Activated CD4-positive, alpha-beta T cell treated with anti-CD3 and anti-CD28 coated beads, Interleukin-2, amount 50 U/mL, for 16 hours (primary cell): ENCODE measurements around the gene ANKDD1A.

Source experiments
- DNase-seq: peaks from one replicate; pipeline ENCODE4 v3.0.0-alpha.2; 2020

Gene ANKDD1A

DNA sequence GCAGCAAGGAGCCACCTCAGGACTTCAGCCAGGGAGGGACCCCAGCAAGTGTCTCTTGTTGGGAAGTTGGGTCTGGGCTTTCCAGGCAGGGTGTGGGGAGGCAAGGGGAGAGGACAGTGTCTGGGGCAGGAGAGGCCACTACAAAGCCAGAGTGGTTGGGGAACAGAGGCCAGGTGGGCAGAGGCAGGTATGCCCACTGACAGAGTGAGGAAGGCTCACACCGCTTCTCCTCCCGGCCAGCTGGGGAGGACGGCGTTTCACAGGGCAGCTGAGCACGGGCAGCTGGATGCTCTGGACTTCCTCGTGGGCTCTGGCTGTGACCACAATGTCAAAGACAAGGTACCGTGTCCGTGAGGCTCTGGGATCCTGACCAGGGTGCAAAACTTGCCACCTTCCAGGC, 15.0 kb downstream of the ANKDD1A start:
- no peak for DNase-seq

DNA sequence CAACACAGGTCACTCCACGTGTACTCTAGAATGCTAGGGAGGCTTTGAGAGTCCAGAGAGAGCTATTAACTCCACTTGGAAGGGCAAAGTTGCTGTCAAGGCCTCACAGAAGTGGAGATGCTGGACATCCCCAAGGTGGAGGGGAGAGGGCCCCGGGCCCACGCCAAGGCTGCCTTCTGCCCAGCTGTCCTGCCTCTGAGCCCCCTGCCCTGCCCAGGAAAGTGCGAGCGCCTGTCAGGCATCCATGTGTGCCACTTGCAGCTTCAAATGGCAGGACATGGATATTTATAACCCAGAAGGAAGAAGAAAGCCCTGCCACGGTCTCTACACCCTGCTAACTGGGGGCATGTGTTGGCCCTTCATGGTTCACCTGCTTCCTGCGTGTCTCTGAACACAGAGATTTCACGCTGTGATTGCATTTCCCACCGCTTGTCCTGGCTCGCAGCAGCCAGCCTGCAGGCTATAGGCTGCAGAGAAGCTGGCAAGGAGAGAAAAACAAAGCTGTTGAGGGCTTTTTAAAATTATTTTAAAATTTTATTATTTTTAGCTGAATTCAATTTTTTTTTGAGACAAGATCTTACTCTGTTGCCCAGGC, 17.0 kb downstream of the ANKDD1A start:
- no peak for DNase-seq

DNA sequence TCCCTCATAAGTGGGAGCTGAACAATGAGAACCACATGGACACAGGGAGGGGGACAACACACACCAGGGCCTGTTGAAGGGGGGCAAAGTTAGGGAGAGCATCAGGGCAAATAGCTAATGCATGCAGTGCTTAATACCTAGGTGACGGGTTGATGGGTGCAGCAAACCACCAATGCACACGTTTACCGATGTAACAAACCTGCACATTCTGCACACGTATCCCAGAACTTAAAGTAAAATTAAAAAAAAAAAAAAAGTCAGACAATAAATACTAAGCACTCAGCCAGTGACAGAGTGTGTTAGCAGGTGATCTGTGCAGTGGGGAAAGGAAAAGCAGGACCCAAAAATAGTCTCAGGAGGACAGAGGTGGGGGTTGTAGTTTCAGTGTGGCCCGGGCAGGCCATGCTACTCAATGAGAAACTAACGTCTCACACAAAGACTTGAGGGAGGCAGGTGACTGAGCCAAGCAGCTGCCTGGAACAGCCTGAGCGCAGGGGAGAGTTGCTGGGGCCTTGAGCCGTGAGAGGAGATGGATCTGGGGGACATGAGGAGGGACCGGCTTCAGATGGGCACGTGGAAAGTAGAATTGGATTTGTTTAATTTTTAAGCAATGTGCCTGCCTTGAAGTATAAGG, 18.4 kb downstream of the ANKDD1A start:
- DNase-seq, result no peak

DNA sequence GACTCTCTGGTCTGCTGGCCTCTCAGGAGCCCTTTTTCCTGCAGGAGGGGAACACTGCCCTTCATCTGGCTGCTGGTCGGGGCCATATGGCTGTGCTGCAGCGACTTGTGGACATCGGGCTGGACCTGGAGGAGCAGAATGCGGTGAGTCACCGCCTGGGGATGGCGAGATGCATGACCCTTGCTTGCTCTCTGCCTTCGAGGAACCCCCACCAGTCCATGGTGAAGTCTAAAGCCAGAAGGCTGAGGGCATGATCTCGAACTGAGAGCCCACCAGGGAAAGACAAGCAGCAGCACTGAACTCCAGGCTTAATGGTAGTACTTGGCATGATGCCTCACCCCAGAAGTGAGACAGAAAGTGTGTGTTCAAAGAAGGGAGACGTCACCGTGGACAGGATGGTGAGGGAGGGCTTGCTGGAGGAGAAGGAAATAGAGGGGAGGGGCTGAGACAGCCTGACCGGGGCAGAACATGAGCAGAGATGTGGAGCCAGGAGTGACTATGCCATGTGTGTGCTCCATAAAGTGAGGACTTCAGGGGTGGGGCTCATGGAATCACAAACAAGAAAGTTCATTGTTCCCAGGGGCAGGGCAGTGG, 19.2 kb downstream of the ANKDD1A start:
- DNase-seq, result no peak

DNA sequence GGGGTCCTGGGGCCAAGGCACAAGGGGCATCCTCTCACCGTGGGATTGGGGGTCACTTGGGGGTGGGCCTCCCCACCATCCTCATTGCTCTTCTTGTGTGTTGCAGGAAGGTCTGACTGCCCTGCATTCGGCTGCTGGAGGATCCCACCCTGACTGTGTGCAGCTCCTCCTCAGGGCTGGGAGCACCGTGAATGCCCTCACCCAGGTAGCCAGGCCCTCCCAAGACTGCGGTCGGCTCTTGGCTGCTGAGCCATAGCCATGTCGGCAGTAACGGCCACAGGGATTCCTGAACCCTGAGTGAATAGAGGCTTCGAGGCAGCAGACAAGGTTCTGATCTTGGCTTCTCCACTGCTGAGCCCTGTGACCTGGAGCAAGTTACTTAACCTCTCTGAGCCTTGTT, 19.7 kb downstream of the ANKDD1A start:
- DNase-seq, result no peak

DNA sequence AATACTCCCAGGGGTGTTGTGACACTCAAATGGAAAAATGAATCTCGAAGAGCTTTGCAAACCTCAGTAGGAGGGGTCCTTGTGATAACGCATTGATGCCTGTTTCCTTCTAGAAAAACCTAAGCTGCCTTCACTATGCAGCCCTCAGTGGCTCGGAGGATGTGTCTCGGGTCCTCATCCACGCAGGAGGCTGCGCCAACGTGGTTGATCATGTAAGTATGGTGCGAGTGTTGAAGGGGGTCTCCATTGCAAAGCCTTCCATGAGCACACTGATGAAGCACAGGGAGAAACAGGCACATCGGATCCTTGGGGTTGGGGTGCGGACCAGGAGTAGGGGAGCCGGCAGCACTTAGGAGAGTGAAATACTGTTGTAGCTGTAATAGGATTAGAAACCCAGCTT, 22.3 kb downstream of the ANKDD1A start:
- no peak for DNase-seq

DNA sequence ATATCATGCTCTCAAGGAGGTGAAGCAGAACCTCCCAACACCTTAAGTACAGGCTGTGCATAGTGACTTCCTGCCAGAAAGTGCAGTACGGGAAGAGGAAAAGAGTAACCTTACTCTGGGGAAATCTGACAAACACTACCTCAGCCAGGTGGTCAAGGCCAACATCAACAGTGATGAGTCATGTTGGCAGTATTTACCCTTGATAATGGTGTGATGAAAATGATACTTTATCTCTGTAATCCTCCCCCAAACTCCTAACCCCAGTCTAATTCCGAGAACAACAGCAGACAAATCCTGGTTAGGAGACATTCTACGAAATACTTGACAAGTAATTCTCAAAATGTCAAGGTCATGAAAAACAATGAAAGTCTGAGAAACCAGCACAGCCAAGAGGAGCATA, 26.5 kb downstream of the ANKDD1A start:
- no peak for DNase-seq

DNA sequence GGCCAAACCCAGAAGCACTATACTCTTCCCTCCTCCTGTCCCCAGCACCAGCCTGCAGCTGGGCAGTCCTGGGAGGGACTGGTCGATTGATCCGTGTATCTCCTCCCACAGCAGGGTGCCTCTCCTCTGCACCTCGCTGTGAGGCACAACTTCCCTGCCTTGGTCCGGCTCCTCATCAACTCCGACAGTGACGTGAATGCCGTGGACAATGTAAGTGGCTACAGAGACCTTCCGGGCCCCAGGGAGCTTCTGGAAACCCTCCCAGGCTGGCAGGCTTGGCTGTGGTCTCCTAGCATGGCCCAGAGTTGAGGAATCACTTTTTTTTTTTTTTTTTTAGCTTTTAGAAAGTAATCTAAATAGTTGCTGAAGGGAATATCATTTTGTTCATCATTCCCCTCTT, 30.7 kb downstream of the ANKDD1A start:
- no peak for DNase-seq

DNA sequence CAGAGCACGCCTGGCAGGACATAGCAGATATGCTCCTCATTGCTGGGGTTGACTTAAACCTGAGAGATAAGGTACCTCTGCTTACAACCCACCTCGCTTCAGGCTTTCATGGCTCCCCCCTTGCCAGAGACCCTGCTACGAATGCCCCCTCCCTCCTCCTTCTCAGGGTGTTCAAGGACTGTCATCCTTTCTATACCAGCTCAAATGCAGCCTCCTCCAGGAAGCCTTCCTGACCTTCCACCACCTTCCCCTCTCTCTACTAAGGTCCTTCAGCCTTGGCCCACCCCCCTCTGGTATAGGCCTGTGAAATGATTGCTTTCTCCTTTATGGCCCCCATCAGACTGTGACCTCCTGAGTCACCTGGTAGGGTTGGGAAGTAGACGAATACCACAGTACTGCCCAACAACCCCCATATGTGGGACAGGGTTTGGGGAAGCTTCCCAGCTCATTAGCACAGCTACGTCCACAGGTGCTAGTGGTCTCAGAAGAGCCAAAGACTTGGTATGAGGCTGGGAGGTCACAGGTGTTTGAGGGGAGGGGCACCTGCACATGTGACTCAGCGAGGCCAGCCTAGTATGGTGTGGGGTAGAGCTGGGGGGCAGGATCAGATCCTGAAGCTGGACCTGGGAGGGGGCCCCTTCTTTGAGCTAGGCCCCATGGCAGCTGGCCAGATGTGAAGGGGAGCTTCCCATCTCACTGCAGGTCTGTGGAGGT, 32.0 kb downstream of the ANKDD1A start:
- DNase-seq, result no peak

DNA sequence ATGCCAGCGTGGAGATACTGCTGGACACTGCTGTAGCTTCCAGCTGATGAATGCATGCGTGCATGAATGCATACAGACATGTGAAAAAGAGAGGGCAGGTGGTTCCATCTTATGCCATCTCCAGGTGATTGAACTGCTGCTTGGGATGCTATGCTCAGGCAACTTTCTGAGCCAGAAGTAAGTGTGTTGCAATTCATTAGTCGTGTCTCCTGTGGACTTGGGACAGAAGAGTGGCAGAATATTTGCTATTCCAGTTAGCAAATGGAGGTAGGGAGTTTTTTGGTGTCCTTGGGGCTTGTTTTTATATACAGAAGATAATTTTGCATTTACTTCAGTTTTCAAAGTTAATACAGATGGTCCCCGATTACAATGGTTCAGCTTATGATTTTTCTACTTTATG, 33.3 kb downstream of the ANKDD1A start:
- no peak for DNase-seq

DNA sequence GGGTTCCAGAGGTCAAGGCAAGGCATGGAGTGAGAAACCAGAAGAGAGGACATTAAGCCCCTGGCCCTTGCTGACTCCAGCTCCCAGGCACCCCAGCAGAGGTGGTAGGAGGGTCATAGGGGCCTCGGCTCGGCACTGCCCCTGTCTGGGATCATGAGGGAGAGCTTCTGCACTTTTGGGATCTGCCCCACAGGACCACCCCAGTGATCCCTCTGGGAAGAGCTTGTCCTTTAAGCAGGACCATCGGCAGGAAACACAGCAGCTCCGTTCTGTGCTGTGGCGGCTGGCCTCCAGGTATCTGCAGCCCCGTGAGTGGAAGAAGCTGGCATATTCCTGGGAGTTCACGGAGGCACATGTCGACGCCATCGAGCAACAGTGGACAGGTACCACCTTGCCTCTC, 35.5 kb downstream of the ANKDD1A start:
- no peak for DNase-seq

DNA sequence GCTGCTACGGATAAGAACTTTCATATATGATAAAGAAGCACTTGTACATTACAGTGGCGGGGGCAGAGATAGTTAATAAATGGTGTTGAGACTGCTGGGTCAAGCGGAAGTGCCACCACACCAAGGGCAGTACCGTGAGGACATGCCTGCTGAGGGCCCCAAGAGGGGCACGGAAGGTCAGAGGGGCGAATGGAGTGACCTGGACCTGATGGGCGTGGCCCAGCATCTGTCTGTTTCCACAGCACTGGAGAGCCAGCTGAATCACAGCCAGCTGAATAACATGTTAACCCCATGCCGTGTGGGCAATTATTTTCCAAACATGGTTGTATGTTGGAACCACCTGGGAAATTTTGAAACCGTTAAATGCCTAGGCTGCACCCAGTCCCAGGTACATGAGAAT, 37.2 kb downstream of the ANKDD1A start:
- no peak for DNase-seq

DNA sequence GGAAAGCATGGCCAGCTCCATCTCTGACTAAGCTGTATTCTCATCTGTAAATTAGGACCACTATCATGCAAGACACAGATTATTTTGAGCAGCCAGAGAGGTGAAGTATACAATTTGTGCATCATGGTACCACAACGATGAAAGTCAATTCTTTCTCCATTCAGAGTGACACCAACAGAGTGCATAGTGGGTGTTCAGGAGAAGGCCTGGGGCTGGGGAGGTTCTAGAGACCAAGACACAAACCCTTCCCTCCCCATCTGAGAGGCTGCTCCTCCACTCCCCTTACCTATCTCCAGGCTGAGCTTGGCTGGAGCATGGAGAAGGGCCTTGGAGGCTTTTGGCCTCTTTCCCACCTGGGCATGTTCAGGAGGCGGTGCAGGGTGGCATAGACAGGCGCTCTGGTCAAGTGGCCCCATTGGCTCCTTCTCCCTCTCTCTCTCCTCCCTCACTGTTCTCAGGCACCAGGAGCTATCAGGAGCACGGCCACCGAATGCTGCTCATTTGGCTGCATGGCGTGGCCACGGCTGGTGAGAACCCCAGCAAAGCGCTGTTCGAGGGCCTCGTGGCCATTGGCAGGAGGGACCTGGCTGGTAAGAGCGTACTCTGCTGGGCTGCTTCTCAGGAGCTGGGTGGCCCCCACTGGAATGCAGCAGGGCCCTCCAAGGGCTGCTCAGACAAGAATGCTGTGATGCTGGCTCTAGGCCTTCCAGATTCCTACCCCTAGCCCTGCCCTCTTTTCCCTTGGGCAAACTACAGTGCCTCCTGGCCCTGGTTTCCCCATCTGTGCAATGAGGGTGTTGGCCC, 37.9 kb downstream of the ANKDD1A start:
- no peak for DNase-seq

DNA sequence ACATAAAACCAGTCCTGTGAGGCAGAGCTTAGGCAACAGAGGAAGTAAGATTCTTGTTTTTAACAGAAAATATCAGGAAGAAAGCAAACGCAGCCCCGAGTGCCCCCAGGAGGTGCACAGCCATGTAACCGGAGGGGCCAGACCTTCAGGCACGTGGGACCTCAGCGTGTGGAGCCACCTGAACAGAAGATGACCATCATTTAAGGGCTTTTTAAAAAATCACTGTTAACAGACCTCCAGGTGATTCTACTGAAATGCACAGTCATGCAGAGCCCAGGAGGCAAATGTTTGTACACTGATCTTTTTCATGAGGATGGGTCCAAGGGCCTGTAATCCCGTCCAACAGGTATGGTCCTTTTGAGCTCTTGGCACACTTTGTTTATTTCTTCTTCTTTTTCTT, 39.2 kb downstream of the ANKDD1A start:
- no peak for DNase-seq

DNA sequence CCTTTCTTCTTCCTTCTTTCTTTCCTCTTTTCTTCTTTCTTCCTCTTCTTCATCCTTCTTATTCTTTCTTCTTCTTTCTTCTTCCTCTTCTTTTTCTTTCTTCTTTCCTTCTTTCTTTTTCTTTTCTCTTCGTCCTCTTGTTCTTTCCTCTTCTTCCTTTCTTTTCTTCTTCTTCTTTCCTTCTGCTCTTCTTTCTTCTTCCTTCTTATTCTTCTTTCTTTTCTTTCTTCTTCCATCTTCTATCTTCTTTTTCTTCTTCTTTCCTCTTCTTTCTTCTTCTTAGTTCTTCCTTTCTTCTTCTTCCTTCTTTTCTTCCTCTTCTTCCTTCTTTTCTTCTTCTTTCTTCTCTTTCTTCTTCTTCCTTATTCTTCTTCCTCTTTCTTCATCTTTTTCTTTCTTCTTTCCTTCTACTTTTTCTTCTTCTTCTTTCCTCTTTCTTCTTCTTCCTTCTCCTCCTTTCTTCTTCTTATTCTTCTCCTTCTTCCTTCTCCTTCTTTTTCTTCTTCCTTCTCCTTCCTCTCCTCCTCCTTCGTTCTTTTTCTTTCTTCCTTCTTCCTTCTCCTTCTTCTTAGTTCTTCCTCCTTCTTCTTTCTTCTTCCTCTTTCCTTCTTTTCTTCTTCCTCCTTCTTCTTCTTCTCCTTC, 40.2 kb downstream of the ANKDD1A start:
- DNase-seq, result no peak

DNA sequence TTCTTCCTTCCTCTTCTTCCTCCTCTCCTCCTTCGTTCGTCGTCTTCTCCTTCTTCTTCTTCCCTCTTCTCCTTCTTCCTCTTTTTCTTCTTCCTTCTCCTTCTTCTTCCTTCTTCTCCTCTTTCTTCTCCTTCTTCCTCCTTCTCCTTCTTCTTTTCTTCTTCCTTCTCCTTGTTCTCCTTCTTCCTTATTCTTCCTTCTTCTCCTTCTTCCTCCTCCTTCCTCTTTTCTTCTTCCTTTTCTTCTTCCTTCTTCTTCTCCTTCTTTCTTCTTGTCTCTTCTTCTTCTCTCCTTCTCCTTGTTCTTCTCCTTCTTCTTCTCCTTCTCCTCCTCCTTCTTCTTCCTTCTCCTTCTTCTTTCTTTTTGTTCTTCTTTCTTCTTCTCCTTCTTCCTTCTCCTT, 42.7 kb downstream of the ANKDD1A start:
- no peak for DNase-seq

DNA sequence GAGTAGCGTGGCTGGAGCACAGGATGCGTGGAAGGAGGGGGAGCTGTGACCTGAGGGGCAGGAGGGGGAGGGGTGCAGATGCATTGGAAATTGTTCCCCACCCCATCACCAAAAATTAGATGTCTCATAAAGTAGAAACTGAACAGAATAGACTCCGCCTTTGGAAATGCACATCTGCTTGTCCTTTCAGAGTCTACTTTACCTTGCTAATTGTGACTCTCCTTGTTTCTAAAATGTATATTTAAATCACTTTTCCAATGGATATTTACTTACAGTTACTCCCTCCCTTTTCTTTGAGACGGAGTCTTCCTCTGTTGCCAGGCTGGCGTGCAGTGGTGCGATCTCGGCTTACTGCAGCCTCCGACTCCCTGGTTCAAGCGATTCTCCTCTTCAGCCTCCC, 47.4 kb downstream of the ANKDD1A start:
- DNase-seq, result no peak

DNA sequence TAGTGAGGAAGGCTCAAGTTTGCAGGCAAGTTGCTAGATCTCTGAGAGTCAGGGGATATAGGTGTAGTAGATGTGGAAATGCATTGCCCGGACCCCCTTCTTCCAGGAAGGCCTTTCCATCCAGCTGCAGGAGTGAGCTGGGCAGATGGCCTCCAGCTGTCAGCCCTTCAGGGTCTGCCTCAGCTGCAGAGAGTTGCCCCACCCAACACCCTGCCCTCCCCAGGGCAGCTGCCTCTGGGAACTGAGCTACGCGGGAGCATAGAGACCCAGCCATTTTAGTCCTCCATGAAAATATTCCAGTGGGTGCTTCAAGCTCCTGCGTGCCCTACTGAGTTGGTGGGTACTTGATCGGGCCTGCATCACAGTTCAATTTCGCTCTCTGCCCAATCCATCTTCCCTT, 48.5 kb downstream of the ANKDD1A start:
- DNase-seq, result no peak

DNA sequence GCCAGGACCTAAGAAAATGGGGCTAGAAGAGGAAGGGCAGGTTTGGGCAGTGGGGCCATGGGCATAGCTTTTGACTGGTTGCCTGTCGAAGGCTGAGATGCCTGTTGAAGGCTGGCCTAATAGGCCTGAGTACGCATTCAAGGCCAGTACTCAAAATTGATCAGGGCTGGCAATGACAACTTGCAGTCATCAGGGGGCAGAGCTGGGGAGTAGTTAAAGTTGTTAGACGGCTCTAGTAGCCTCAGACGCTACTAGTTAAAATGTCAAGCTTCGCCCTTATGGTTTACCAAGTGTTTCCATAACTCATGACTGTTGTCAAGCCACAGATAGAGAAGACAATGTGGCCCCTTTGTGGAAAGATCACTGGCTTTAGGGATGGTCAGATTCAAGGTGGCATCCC, 49.3 kb downstream of the ANKDD1A start:
- DNase-seq, result no peak

DNA sequence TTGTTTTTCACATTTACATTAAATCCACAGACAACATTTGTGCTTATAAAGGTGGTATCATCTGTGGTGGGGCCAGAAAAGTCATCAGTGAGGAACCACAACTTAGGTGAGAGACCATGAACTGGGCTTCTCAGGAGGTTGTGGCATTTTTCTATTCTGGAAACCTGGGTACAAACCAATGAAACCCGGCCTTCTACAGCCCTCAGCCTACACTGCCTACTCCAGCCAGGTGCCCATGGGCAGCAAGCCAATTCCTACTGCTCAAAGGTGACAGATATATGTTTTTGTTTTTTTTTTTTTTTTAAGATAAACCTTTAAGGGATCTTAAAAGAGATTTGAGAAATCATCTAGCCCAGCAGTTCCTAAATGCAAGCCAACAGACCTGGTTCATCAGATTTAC, 57.7 kb downstream of the ANKDD1A start:
- DNase-seq, result no peak

DNA sequence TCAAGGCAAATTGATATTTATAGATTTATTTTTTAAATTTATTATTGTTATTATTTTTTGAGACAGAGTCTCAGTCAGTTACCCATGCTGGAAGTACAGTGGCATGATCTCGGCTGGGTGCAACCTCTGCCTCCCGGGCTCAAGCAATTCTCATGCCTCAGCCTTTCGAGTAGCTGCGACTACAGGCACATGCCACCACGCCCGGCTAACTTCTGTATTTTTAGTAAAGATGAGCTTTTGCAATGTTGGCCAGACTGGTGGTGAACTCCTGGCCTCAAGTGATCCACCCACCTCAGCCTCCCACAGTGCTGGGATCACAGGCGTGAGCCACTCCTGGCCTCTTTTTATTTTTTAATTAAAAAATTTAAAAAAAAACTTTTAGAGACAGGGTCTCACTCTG, 59.0 kb downstream of the ANKDD1A start:
- no peak for DNase-seq

DNA sequence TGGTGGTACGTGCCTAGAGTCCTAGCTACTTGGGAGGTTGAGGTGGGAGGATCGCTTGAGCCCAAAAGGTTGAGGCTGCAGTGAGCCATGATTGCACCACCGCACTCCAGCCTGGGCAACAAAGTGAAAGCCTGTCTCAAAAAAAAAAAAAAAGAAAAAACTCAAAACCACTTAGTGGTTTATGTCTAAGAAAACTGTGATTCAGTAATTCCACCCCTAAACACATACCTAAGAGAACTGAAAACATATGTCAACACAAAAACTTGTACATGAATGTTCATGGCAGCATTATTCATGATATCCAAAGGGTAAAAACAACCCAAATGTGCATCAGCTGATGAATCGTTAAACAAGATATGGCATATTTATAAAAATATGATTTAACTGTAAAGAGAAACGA, 63.7 kb downstream of the ANKDD1A start:
- no peak for DNase-seq

DNA sequence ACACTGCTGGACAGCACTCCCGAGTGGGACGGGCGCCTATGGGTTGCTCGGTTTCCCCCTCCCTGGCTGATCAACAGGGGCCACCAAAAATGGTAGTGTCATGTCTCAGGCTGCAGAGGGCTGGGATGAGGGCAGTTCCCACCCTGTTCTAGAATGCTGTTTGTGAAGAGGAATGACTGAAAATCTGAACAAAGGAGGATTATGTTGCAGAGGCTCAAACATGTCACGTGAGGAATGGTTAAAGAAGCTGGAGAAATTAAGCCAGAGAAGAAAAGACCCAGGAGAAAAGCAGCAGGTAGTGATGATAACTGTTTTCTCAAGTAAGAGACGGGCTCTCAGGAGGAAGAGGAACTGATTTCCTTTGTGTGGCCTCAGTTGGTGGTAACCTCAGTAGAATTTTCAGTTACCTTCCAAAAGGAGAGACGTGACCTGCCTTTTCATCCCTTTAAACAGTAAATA, 67.6 kb downstream of the ANKDD1A start:
- no peak for DNase-seq
